Non-pigmented ciliary epithelial cell (primary cell): Measurements from ENCODE around the gene HFM1.
"Not testable (repeated sequence)": the region's sequence is repeated elsewhere in the genome, so short reads cannot be mapped to it uniquely, and the experiment has no call there.

Source experiments
- DNase-seq: peaks from one replicate; pipeline ENCODE4 v3.0.0-alpha.2; 2010; ENCODE audit warnings: low read depth

The HFM1 gene, protein sequence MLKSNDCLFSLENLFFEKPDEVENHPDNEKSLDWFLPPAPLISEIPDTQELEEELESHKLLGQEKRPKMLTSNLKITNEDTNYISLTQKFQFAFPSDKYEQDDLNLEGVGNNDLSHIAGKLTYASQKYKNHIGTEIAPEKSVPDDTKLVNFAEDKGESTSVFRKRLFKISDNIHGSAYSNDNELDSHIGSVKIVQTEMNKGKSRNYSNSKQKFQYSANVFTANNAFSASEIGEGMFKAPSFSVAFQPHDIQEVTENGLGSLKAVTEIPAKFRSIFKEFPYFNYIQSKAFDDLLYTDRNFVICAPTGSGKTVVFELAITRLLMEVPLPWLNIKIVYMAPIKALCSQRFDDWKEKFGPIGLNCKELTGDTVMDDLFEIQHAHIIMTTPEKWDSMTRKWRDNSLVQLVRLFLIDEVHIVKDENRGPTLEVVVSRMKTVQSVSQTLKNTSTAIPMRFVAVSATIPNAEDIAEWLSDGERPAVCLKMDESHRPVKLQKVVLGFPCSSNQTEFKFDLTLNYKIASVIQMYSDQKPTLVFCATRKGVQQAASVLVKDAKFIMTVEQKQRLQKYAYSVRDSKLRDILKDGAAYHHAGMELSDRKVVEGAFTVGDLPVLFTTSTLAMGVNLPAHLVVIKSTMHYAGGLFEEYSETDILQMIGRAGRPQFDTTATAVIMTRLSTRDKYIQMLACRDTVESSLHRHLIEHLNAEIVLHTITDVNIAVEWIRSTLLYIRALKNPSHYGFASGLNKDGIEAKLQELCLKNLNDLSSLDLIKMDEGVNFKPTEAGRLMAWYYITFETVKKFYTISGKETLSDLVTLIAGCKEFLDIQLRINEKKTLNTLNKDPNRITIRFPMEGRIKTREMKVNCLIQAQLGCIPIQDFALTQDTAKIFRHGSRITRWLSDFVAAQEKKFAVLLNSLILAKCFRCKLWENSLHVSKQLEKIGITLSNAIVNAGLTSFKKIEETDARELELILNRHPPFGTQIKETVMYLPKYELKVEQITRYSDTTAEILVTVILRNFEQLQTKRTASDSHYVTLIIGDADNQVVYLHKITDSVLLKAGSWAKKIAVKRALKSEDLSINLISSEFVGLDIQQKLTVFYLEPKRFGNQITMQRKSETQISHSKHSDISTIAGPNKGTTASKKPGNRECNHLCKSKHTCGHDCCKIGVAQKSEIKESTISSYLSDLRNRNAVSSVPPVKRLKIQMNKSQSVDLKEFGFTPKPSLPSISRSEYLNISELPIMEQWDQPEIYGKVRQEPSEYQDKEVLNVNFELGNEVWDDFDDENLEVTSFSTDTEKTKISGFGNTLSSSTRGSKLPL (N-terminal part only)

DNA sequence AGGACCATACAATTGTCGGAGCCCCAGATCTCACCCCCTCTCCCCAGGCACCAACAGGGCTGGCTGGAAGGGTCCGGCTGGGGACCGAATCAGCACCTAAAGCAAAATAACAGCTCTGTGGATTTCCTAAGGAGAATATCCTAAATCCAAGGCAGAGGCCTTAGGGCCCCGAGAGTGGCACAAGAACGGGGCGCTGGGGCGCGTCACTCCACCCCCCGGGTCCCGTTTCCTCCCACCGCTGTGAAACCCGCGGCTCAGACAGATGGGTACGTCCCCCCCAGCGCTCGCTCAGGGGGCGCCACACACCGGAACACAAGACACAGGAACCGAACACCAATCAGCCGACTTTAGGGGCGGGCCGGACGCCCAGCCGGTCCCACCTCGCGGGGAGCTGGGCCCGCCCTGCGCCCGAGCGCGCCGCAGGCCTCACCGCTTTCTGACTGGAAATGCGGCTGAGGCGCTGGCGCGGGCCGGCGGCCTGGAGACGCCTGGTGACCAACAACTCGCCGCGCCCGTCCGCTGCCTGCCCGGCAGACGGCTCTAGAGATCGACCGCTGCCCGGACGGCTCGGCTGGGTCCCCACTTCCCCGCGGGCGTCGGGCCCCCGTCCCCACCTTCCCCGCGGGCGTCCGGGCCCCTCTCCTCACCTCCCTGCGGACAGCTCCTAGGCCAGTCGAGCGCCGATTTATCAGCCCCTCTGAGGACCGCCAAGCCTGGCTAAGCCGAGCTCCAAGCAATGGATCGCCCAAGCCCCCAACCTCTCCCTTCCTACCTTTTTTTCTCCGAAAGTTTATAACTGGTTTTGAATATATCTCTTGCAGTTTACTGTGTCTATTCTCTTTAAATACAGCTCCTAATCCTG, at the start of gene HFM1:
HFM1 (minus strand) TSS at position 687 of the 862 bp plus-strand sequence. CDS start 3,755 bp downstream, outside the sequence.
- DNase-seq = no peak

GRCh38 chr1:91454136-91454535, 49.5 kb upstream of the HFM1 start:
- DNase-seq = no peak

DNA sequence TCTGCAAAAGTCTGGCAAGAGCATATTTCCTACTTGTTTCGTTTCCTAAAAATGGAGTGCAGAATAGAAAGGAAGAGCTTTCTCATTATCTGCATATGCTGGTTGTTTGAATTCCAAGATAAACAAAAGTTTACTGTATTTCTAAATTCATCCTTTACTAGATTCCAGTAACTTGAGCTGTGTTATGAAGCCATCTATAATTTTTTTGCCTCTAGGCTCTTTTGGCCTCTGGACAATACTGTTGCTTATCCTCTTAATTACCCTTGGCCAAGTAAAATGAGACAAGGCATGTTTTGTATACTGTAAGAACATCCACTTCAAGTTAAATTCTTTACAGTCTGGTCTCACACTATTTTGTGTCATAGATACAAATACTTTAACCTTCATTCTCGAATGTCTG, 45.6 kb upstream of the HFM1 start:
- no peak for DNase-seq

DNA sequence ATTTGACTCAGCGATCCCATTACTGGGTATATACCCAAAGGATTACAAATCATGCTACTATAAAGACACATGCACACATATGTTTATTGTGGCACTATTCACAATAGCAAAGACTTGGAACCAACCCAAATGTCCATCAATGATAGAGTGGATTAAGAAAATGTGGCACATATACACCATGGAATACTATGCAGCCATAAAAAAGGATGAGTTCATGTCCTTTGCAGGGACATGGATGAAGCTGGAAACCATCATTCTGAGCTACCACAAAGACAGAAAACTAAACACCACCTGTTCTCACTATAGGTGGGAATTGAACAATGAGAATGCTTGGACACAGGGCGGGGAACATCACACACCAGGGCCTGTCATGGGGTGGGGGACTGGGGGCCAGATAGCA, 43.1 kb upstream of the HFM1 start:
- DNase-seq = not testable (repeated sequence)

- DNase-seq = not testable (repeated sequence)
Measured at GRCh38 chr1:91441980-91442379, 37.3 kb upstream of the HFM1 start.

DNA sequence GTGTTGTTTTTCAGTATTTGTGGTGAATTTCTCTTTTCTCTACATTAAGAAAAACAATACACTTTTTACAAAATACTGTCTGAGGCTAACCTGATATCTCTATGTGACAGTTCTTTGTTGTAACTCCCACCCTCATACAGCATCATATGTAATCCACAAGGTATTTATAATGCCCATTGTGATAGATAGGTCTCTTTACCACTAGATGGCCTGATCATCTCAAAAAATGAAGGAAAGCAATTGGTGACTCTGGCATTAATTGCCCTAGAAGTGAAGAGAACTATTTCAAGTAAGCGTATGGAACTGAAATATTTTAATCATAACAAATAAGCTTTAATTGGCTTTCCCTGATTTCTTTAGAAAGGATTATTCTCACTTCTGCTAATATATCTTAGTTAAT, 36.2 kb upstream of the HFM1 start:
- DNase-seq = no peak

- no peak for DNase-seq
Measured at GRCh38 chr1:91439016-91439415, 34.4 kb upstream of the HFM1 start.

DNA sequence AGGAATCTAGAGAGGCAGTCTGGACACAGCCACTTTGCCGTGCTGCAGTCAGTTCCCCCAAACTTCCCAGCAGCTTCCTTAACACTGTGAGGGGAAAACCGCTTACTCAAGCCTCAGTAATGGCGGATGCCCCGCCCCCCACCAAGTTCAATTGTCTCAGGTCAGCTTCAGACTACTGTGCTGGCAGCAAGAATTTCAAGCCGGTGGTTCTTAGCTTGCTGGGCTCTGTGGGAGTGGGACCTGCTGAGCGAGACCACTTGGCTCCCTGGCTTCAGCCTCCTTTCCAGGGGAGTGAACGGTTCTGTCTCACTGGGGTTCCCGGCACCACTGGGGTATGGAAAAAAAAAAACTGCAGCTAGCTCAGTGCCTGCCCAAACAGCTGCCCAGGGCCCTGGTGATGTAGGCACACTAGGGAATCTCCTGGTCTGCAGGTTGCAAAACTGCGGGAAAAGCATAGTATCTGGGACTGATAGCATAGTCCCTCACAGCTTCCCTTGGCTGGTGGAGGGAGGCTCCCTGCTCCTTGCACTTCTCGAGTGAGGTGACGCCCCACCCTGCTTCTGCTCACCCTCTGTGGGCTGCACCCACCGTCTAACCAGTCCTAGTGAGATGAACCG, 23.7 kb upstream of the HFM1 start:
- DNase-seq = no peak

DNA sequence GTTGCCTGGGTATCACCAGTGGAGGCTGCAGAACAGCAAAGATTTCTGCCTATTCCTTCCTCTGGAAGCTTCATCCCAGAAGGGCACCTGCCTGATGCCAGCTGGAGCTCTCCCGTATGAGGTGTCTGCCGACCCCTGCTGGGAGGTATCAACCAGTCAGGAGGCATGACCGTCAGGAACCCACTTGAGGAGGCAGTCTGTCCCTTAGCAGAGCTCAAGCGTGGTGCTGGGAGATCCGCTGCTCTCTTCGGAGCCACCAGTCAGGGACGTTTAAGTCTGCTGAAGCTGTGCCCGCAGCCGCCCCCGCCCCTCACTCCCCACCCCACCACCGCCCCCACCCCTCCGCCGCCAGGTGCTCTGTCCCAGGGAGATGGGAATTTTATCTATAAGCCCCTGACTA, 23.1 kb upstream of the HFM1 start:
- DNase-seq = no peak

DNA sequence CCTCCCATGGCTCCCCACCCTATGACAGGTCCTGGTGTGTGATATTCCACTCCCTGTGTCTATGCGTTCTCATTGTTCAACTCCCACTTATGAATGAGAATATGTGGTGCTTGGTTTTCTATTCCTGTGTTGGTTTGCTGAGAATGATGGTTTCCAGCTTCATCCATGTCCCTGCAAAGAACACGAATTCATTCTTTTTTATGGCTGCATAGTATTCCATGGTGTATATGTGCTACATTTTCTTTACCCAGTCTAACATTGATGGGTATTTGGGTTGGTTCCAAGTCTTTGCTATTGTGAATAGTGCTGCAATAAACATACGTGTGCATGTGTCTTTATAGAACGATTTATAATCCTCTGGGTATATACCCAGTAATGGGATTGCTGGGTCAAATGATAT, 17.9 kb upstream of the HFM1 start:
- DNase-seq = not testable (repeated sequence)

DNA sequence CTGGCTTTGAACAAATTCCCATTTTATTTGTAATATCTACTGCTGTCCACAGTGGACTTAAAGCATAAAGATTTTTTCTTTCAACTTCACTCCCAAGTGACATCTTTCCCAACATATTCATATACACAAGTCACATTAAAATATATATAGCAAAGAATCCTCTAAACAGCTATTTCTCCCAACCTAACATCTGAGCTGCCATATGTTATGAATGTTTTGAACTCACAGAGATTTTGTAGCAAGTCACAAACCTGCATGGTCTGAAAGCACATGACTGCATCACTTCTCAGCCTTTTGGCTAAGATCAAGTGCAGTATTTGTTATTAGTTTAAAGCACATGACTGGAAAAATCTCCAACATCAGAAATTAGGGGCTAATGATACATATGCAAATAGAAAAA, 7.7 kb upstream of the HFM1 start:
- no peak for DNase-seq

DNA sequence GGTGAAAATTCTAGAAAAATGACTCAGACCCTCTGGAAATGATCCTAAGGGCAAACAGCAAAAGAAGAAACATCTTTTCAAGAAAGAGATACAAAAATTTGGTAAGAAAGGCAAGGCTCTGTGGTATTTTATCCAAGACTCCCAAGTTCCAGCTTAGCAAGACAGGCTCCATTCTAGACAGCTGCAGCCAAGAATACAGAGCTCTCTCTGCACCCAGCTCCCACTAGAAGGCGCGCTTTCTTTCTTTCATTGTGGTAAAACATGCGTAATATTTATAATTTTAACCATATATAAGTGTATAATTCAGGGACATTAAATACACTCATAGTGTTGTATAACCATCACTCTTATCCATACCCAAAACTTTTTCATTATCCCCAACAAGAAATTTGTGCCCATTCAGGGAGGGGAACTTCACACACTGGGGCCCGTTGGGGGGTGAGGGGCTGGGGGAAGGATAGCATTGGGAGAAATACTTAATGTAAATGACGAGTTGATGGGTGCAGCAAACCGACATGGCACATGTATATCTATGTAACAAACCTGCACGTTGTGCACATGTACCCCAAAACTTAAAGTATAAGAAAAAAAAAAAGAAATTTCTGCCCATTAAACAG, 2.2 kb upstream of the HFM1 start:
- no peak for DNase-seq

DNA sequence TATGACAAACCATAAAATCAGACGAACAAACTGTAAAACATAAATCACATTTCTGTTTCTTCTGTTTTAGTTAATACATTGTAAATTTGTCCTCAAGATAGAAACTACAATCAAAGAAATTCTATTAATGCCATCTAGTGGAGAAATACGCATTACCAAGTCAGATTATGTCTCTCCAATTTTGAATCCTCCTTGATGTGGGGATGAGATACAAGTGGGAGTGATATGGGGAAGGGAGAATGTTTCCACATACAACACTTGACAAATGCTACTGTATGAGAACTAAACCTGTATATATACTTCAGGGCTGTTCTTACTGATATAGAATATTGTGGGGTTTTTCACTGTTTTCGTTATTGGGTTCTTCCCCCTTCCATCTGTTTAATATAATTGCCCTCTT, 2.6 kb downstream of the HFM1 start:
- no peak for DNase-seq

- DNase-seq = no peak
Measured at GRCh38 chr1:91400133-91400725, 4.4 kb downstream of the HFM1 start.

DNA sequence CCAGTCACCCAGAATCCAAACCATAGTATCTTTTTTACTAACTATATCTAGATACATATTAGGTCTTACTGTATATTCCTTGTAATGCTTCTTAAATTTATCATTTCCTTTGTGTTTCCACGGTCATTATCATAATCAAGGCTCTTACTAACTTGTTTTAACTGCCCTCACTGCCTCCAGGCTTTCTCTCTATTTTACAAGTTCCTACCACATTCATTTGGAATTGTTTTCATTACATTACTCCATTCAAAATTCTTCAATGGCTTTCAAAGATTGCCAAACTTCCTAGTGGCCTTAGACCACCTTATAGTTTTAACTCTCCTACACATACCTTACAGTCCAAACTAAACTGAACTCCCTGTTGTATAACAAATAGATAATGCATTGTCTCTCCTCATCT, 6.3 kb downstream of the HFM1 start:
- no peak for DNase-seq

DNA sequence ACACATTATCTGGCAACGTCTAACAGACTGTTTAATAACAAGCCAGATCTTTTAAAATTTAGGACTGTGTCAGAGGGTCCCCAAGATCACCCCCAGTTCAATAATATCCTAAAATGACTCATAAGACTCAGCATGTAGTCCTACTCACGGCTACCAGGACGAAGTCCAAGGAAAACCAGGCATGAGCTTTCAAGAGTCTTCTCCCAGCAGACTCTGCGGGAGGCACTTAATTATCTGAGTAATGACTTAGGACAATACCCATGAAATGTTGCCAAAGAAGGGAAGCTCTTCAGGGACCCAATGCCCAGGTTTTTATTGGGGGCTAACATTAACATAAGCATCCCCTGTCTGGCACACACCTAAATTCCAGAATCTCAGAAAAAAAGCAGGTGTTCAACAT, 7.0 kb downstream of the HFM1 start:
- DNase-seq = no peak

- no peak for DNase-seq
Measured at GRCh38 chr1:91393042-91393441, 11.6 kb downstream of the HFM1 start.

DNA sequence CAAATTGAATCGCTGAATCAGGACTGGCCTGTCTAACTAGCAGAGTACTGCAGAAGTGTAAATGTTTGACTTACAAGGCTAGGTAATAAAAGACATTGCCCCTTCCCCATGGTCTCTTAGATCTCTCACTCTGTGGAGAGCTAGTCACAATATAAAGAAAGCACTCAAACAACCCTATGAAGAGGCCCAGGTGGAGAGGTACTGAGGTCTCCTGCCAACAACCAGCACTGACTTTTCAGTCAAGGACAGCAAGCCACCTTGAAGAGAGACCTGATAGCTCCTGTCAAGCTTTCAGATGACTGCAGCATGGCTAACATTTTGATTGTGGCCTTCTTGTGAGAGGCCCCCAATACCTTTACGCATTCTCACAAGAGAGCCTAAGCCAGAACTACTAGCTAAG, 18.5 kb downstream of the HFM1 start:
- no peak for DNase-seq

DNA sequence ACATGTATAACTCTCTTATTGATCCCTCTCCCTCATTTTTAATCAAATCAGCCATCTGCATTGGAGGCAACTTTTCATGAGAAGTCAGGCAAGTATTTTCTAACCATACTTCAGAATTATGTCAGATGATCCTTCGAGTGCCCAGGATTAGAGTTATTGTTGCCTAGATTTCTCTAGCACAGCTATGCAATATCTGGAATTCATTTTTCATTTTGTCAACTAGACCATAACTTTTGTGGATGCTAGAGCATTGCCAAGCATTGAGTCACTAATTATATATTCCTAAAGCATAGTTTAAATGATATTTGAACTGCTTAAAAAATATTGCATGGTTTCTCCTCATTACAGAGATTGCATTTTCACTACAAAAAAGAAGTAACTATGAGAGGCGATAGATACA, 21.2 kb downstream of the HFM1 start:
- no peak for DNase-seq

DNA sequence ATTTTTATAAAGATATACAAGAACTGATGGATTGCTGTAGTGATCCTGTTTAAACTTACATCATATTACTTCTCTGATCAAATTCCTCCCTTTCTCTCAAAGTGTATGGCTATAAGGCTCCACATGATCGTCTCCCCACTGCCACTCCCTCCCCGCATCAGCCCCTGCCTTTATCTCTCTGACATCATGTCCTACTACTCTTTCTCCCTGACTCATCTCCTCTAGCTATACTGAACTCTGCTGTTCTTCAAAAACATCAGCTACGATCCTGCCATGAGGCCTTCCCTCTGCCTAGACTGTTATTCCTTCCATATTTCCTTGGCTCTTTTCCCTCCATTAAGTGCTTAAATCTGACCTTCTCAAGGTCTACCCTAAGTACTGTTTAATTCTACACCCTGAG, 22.8 kb downstream of the HFM1 start:
- DNase-seq = no peak
